ENCODE results near the gene TAF12. TPM values are rescaled to one million over a fixed set of nuclear protein-coding genes. Genes with fewer than 3 reads are reported as not detected.
A peak's percentile ranks its signal among the peaks of the same experiment; 100 is the strongest.
"Not testable (repeated sequence)": the region's sequence is repeated elsewhere in the genome, so short reads cannot be mapped to it uniquely, and the experiment has no call there.

Gene TAF12, protein sequence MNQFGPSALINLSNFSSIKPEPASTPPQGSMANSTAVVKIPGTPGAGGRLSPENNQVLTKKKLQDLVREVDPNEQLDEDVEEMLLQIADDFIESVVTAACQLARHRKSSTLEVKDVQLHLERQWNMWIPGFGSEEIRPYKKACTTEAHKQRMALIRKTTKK
- 10 to 100 TPM; 29.0 to 33.9 (median 32.8) TPM for polyA plus RNA-seq (ENCODE audit: insufficient read depth in 1 of 5, insufficient read length in 5 of 5, low replicate concordance in 1 of 5)
- long read RNA-seq, donor 1, transcript TAF12-202 (6 exons, 1,334 nt), result major isoform, 15 of 26 reads
- long read RNA-seq, donor 1, partial matches to known transcripts, result 11 of 26 reads
- long read RNA-seq, donor 1, other reads (novel, unspliced or antisense), result 0 of 26 reads
- long read RNA-seq, donor 2, transcript TAF12-202 (6 exons, 1,334 nt), result major isoform, 11 of 16 reads
- long read RNA-seq, donor 2, partial matches to known transcripts, result 5 of 16 reads
- long read RNA-seq, donor 2, other reads (novel, unspliced or antisense), result 0 of 16 reads
- long read RNA-seq, donor 3, transcript TAF12-202 (6 exons, 1,334 nt), result major isoform, 12 of 12 reads
- long read RNA-seq, donor 3, partial matches to known transcripts, result 0 of 12 reads
- long read RNA-seq, donor 3, other reads (novel, unspliced or antisense), result 0 of 12 reads
- long read RNA-seq, donor 4, partial matches to known transcripts, result 5 of 9 reads
- long read RNA-seq, donor 4, other reads (novel, unspliced or antisense), result 0 of 9 reads
- long read RNA-seq, donor 5, transcript TAF12-202 (6 exons, 1,334 nt), result major isoform, 14 of 34 reads
- long read RNA-seq, donor 5, partial matches to known transcripts, result 20 of 34 reads
- long read RNA-seq, donor 5, other reads (novel, unspliced or antisense), result 0 of 34 reads
- long read RNA-seq, donor 6, transcript TAF12-202 (6 exons, 1,334 nt), result major isoform, 23 of 23 reads
- long read RNA-seq, donor 6, partial matches to known transcripts, result 0 of 23 reads
- long read RNA-seq, donor 6, other reads (novel, unspliced or antisense), result 0 of 23 reads
- long read RNA-seq, donor 7, transcript TAF12-202 (6 exons, 1,334 nt), result major isoform, 15 of 26 reads
- long read RNA-seq, donor 7, partial matches to known transcripts, result 10 of 26 reads
- long read RNA-seq, donor 7, other reads (novel, unspliced or antisense), result 0 of 26 reads
- long read RNA-seq, donor 8, partial matches to known transcripts, result 0 of 4 reads
- long read RNA-seq, donor 8, other reads (novel, unspliced or antisense), result 0 of 4 reads

DNA sequence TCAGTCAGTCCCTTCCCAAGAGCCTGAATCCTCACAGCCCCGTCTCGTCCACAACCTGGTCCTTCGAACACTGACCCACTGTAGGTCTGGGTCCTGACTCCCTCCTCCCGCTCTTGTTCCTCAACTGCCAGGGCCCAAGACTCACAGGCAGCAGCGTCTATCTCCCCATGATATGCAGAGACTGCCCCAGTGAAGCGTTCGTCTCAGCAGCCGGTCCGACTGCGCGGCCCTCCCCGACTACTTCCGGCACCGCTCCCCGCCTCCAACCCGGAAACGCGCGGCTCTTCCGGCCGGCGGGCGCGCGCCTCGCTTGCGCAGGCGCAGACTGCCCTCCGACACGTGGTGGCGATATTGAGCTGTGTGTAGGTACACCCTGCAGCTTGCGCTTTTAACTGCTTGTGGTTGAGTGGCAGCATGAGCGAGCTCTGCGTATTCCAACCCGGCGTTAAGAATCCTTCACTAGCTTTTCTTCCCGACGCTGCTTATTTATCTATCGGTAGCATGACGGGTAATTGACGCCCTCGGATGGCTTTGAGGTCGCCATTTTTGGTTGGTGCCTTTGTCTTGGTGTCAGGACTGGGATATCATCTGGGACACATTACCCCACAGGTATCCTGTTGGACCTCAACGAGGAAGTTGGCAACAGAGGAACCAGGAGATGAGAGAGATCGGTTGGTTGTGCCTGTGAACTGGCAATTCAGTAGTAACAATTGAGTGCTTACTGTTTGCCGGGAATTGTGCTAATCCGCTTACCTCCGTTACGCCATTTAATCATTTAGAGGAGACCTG lies at the start of gene TAF12:
Gene TAF12, minus strand, starts transcription at position 221 of the 789 bp plus-strand sequence. CDS start 20,986 bp downstream, outside the sequence.
- DNase-seq, result peak; percentile 97

DNA sequence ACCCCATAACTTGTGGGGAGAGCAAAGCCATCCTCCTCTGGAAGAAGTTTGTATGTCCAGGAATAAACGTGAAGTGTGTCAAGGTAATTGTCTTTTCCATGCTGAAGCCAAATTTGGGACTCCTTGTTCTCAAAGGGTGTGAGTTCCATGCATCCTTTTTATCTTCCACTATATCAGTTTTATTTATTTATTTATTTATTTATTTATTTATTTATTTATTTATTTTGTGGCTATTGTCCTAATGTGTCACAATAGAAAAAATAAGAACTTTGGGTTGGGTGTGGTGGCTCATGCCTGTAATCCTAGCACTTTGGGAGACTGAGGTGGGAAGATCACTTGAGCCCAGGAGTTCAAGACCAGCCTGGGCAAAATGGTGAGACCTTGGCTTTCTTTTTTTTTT lies 48.8 kb upstream of the TAF12 start:
- not testable (repeated sequence) for DNase-seq

DNA sequence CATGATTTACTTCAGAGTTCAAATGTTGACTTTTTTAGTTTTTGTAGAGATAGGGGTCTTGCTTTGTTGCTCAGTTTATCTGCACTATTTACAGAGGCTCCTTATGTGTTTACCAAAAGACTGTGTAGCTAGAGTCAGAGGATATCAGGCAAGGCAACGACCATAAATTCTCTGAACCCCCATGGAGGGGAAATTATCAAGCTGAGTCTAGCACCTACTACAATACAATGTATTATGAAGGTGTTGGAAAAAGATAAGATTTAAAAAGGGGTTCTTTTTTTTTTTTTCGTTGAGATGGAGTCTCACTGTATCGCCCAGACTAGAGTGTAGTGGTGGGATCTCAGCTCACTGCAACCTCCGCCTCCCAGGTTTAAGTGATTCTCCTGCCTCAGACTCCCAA lies 42.1 kb upstream of the TAF12 start:
- no peak for DNase-seq

GRCh38 chr1:28682840-28683239 lies 40.0 kb upstream of the TAF12 start:
- DNase-seq, result no peak

DNA sequence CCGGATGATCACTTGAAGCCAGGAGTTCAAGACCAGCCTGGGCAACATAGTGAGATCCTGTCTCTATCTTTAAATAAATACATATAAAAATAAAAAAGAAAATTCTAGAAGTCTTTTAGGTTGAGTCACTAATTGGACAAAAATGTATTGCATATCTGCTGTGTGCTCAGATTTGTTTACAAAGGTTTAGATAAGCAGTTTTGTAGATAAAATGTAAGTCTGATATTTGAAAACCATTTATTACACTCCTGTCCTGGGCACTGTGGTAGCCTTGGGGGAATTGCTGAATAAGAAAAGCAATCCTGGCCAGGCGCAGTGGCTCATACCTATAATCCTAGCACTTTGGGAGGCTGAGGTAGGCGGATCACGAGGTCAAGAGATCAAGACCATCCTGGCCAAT lies 37.3 kb upstream of the TAF12 start:
- no peak for DNase-seq

GRCh38 chr1:28675924-28676257 lies 33.0 kb upstream of the TAF12 start:
- DNase-seq, result no peak

- DNase-seq, result not testable (repeated sequence)
These were observed 30.1 kb upstream of the TAF12 start for GRCh38 chr1:28672971-28673370.

DNA sequence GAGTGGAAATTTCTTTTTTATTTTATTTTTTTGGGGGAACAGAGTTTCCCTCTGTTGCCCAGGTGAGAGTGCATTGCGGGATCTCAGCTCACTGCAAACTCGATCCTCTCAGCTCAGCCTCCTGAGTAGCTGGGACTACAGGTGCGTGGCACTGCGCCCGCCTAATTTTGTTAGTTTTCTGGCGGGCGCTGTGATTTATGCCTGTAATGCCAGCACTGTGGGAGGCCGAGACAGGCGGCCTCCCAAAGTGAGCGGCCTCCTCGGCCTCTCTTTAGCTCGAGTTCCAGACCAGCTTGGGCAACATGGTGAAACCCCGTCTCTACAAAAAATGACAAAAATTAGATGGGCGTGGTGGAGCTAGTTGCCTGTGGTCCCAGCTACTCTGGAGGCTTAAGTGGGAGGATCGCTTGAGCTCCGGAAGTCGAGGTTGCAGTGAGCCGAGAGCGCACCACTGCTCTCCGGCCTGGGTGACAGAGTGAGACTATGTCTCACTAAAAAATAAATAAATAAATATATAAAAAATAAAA lies 28.4 kb upstream of the TAF12 start:
- DNase-seq, result no peak

DNA sequence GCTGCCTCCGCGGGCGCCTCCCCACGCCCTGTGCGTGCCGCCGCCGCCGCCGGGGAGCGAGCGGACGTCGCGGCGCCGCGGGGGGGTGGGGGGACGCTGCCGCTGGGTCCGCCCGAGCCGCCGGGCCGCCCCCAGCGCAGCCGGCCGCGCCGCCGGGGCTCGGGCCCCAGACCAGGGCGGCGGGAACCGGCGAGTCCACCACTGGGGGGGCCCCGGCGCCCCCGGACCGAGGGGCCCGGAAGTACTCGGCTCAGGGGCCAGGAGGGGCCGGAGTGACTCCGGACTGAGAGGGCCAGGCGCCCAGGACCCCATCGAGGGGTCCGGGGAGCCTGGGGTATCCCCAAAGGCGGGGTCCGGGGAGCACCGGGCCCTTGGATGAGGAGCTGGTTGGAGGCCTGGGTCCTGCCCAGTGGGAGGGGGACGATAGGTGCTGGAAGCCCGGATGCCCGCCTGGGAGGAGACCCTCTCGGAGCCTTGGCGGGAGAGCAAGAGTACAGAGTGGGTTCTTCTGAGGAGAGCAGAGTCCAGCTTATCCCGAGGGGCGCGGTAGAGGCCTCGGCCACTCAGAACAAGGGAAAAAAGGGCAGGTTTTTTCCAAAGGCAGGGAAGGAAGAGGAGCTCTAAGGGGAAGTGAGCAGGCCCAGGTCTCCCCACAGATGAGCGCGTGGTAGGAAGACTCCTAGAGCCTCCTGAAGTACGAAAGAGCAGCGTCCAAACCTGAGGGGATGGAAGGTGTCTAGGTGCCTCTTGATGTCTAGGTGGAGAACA lies 26.3 kb upstream of the TAF12 start:
- peak; percentile 55 for DNase-seq

DNA sequence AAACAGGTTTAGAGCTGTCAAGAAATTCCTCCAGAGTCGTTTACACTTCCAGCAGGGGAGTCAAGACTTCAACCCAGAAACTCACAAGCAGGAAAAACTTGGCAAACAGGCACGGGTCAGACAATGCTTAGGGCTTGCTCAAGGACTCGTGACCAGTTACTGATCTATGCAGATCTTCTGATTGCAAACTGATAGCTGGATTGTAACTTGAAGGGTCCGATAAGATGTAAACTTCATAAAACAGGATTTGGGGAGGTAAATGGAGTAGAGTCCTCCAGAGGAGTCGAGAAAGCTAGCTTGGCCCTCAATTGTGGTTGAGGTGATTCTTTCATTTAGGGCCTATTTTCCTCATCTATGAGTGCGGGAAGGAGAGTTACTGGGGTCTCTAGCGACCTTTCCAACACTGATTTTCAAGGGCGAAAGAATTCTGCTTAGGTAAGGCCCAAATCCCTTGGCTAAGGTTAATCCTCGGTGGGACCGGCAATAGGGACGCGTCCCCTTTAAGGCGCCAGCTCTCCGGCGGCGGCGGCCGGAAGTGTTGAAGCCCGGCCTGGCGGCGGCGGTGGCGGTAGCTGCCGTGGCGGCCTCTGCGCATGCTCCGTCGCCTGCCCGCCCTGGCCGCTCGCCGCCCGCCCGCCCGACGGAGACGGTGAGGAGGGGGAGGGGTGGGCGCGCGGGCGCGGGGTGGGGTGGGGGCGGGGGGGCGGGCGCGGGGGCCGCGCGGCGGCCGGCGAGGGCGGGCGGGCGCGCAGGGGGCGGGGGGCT lies 25.5 kb upstream of the TAF12 start, which contains the start of gene GMEB1:
Gene GMEB1, plus strand, starts transcription at position 594 of the 765 bp plus-strand sequence. CDS start 14,829 bp downstream, outside the sequence.
- DNase-seq, result peak; percentile 83 to 86

DNA sequence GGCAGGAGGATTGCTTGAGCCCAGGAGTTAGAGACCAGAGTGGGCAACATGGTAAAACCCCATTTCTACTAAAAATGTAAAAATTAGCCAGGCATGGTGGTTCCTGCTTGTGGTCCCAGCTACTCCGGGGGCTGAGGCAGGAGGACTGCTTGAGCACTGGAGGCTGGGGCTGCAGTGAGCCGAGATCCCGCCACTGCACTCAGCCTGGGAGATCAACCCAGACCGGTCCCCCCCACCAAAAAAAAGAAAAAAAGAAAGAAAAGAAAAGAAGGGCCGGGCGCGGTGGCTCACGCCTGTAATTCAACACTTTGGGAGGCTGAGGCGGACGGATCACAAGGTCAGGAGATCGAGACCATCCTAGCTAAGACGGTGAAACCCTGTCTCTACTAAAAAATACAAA lies 23.9 kb upstream of the TAF12 start:
- DNase-seq, result no peak

- DNase-seq, result no peak
These were observed 21.1 kb upstream of the TAF12 start for GRCh38 chr1:28663871-28664470.

DNA sequence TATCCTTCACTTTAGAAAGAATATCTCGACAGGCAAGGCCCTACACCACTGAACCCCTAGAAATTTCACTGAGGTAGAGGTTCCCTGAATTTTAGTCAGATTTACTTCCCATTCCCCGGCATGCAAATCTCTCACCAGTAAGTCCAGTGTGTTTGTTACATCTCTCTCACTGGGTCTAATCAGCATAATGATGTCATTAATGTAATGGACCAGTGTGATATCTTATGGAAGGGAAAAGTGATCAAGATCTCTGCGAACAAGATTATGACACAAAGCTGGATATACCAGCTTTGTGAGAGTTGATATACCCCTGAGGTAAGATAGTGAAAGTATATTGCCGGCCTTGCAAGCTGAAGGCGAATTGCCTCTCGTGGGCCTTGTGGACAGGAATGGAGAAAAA lies 13.5 kb upstream of the TAF12 start:
- no peak for DNase-seq

DNA sequence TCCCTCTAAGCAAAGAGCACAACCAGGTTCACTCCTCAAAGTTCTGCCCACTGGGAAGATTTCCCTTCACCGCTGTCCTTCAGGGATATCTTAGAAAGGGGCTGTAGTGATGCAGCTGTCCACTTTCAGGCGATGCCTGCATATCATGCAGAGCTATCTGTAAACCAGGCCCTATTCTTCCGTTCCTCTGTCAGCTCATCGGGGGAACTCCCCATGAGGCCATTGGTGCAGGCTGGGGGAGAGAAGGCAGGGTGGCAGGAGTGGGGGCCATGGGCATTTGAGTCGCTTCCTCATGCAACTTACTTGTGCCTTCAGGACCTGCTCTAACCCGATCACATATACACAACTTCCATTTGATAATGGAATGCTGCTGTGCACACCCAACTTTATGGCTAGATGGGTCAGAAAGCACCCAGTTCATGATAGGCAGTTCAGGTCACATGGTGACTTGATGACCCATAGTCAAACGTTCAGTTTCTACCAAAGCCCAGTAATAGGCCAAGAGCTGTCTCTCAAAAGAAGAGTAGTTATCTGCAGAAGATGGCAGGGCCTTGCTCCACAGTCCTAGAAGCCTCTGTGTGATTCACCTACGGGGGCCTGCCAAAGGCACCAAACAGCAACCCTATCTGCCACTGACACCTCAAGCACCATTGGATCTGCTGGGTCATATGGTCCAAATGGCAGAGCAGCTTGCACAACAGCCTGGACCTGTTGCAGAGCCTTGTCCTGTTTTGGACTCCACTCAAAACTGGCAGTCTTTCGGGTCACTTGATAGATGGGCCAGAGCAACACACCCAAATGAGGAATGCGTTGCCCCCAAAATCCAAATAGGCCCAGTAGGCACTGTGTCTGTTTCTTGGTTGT lies 12.8 kb upstream of the TAF12 start:
- DNase-seq, result not testable (repeated sequence)

DNA sequence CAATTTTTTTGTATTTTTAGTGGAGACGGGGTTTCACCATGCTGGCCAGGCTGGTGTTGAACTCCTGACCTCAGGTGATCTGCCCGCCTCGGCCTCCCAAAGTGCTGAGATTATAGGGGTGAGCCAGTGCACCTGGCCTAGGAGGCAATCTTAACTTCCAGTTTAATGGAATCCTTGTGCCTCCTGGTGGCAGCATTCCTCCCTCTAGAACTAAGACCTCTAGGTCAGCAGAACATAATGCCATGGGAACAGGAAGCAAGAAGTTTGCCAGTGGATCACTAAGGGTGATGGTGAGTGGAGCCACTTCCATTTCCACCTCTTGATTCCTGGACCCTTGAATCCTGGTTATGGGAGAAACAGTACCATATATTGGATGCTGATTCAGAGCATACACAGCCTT lies 11.0 kb upstream of the TAF12 start:
- DNase-seq, result peak in 1 of 2 donors; percentile 6

- not testable (repeated sequence) for DNase-seq
These were observed 10.2 kb upstream of the TAF12 start for GRCh38 chr1:28653063-28653462.

DNA sequence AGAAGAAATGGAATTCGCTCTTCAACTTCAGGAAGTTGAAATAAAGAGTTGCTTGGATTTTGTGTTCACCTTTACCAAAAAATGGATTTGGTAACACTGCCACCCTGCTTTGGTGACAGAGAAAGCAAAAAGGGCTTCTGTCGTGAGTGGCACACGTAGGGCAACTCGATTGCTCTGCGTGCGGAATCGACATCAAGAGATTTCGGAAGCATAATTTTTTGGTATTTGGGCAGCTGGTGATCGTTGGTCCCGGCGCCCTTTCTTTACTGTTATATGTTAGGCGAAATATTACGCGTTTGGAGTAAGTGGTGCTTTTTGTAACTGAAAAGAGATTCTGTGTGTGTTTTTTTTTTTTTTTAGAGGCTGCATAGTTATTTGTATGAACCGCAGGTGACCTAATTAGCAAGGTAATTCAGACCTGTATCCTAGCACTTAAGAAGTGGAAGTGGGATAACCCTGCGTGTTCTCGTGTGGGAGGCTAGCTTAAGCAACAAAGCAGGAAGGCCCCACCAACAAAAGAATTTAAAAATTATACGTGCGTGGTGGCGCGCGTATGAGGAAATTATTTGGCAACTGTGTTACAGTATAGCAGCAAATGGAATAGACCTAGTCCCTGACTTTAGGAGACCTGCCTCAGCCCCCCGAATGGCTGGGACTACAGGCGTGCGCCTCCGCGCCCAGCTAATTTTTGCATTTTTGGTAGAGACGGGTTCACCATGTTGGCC lies 5.8 kb upstream of the TAF12 start, which contains the start of gene RNU11:
Gene RNU11, plus strand, starts transcription at position 127 of the 725 bp plus-strand sequence.
- DNase-seq, result peak; percentile 96 to 99

Data from right lung (tissue), 10 donors.